CD8-positive, alpha-beta memory T cell (primary cell): ENCODE data around the gene RCC1. TPM values are rescaled to one million over a fixed set of nuclear protein-coding genes. Genes with fewer than 3 reads are reported as not detected.
"Not testable (repeated sequence)": the region's sequence is repeated elsewhere in the genome, so short reads cannot be mapped to it uniquely, and the experiment has no call there.

Experiments used
- CTCF ChIA-PET: fragments of 350-600 bp; sonication (Branson Sonifier 250); formaldehyde crosslinking; loops from one replicate; lab custom pipeline; 2021; ENCODE audit warnings: antibody characterized with exemption; lab: Charles Lee
- POLR2A ChIA-PET: fragments of 350-600 bp; sonication (Branson Sonifier 250); formaldehyde crosslinking; loops from one replicate; lab custom pipeline; 2021; ENCODE audit warnings: antibody characterized with exemption; lab: Charles Lee
- DNase-seq, 5 donors: peaks; one replicate each; pipeline versions ENCODE4 v3.0.0 to v3.0.0-alpha.2; 2020 to 2022; ENCODE audit warnings: mixed read lengths in 1 of 5
- H3K27ac ChIP-seq: one replicate; pipeline ENCODE4 v1.7.0; 2013; ENCODE audit warnings: low read depth, mild to moderate bottlenecking, low read length, moderate library complexity
- H3K27me3 ChIP-seq: 2 replicates; pipeline ENCODE4 v1.7.0; 2013; ENCODE audit warnings: low read length, mild to moderate bottlenecking; ENCODE audit not compliant: insufficient read depth, poor library complexity, severe bottlenecking
- H3K36me3 ChIP-seq: 2 replicates; pipeline ENCODE4 v1.7.0; 2013; ENCODE audit warnings: mild to moderate bottlenecking, low read length, moderate library complexity; ENCODE audit not compliant: insufficient read depth
- H3K4me1 ChIP-seq: 2 replicates; pipeline ENCODE4 v1.7.0; 2013; ENCODE audit warnings: mild to moderate bottlenecking, low read length, moderate library complexity; ENCODE audit not compliant: insufficient read depth
- H3K4me3 ChIP-seq: 2 replicates; pipeline ENCODE4 v1.7.0; 2013; ENCODE audit warnings: mild to moderate bottlenecking, low read length
- H3K9me3 ChIP-seq: 2 replicates; pipeline ENCODE4 v1.7.0; 2013; ENCODE audit warnings: mild to moderate bottlenecking, low read length
- H3K27ac Mint-ChIP-seq, 8 donors: one replicate each; pipeline ENCODE4 v1.8.0; 2020 to 2021; ENCODE audit warnings: mixed read lengths in 8 of 8, mild to moderate bottlenecking in 6 of 8, inconsistent platforms in 3 of 8, moderate library complexity in 3 of 8
- H3K27me3 Mint-ChIP-seq, 2 donors: one replicate each; pipeline ENCODE4 v1.8.0; 2020 to 2021; ENCODE audit warnings: mixed read lengths in 2 of 2, mild to moderate bottlenecking in 1 of 2, moderate library complexity in 1 of 2
- H3K36me3 Mint-ChIP-seq, 3 donors: one replicate each; pipeline ENCODE4 v1.8.0; 2020 to 2021; ENCODE audit warnings: mixed read lengths in 3 of 3, inconsistent platforms in 1 of 3, mild to moderate bottlenecking in 1 of 3
- H3K4me1 Mint-ChIP-seq, 3 donors: one replicate each; pipeline ENCODE4 v1.8.0; 2020 to 2021; ENCODE audit warnings: mixed read lengths in 3 of 3, inconsistent platforms in 1 of 3, mild to moderate bottlenecking in 1 of 3
- H3K4me3 Mint-ChIP-seq, 7 donors: one replicate each; pipeline ENCODE4 v1.8.0; 2020 to 2021; ENCODE audit warnings: mixed read lengths in 7 of 7, mild to moderate bottlenecking in 6 of 7, moderate library complexity in 4 of 7, inconsistent platforms in 2 of 7
- H3K9me3 Mint-ChIP-seq, 5 donors: one replicate each; pipeline ENCODE4 v1.8.0; 2020 to 2022; ENCODE audit warnings: mixed read lengths in 5 of 5, mild to moderate bottlenecking in 3 of 5, moderate library complexity in 2 of 5, inconsistent platforms in 1 of 5
- polyA plus RNA-seq: library from polyadenylated mRNA; unstranded; fragments of 300-500 nt; fragmentation: Illumina TruSeq; gene quantifications from one replicate; pipeline ENCODE4 v1.2.3, GENCODE V29; 2021
- total RNA-seq, 2 experiments: library from RNA; stranded (reverse); gene quantifications; one replicate each; pipeline ENCODE4 v1.2.3, GENCODE V29; 2021

RCC1 gene
- total and polyA plus RNA-seq, 3 experiments from 2014 or later: 14.0 to 116 (median 115) TPM

- peaks cover 4 to 74% (median 23%) of the 10 kb centered on the region in 3 donors for H3K36me3 Mint-ChIP-seq
- H3K9me3 ChIP-seq: no peaks in the 10 kb centered on the region
- ChIA-PET CTCF (interaction anchor here (1.2 to 1.6 kb wide), 3 partner anchors 69 to 370 kb away, joined by 3 to 4 read pairs (median 3); no protein-coding TSS in a partner anchor), POLR2A (interaction anchor here (0.6 to 1.8 kb wide), 4 partner anchors 67 to 306 kb away, joined by 3 to 5 read pairs (median 4); no protein-coding TSS in a partner anchor)
- no peaks in the 10 kb centered on the region for H3K27me3 ChIP-seq
- peaks cover 0 to under 1% of the 10 kb centered on the region in 2 donors for H3K27me3 Mint-ChIP-seq
- no peak overlapping the region for H3K4me3 ChIP-seq
- peak overlapping the region; percentile 74 to 95 (median 87) for H3K27ac Mint-ChIP-seq
- no peak for DNase-seq
- H3K36me3 ChIP-seq: peaks cover 38% of the 10 kb centered on the region
- peaks cover 40% of the 10 kb centered on the region for H3K4me1 ChIP-seq
- no peaks in the 10 kb centered on the region for H3K9me3 Mint-ChIP-seq
- H3K27ac ChIP-seq: no peak overlapping the region
- H3K4me3 Mint-ChIP-seq: peak overlapping the region; percentile 44 to 77 (median 70)
- peaks cover 46 to 59% (median 59%) of the 10 kb centered on the region in 3 donors for H3K4me1 Mint-ChIP-seq
These were observed 6.3 kb downstream of the RCC1 start for GRCh38 chr1:28512058-28512611.

- H3K27ac ChIP-seq, H3K4me3 ChIP-seq, H3K9me3 ChIP-seq, H3K9me3 Mint-ChIP-seq, DNase-seq, POLR2A ChIA-PET, H3K4me3 Mint-ChIP-seq, H3K27me3 ChIP-seq, H3K27me3 Mint-ChIP-seq: not testable (repeated sequence)
- Mint-ChIP-seq H3K36me3 (peaks cover 0 to 59% (median 14%) of the 10 kb centered on the region in 3 donors), H3K27ac (peak overlapping the region in 4 of 8 donors; percentile 56 to 68 (median 60)), H3K4me1 (peaks cover 46 to 53% (median 52%) of the 10 kb centered on the region in 3 donors)
- Histone ChIP-seq H3K36me3 (peaks cover 20% of the 10 kb centered on the region), H3K4me1 (peaks cover 35% of the 10 kb centered on the region)
- CTCF ChIA-PET: interaction anchor here (1.7 kb wide), 1 partner anchor 363 kb away, joined by 4 read pairs; no protein-coding TSS in a partner anchor
These were observed 8.6 kb downstream of the RCC1 start for GRCh38 chr1:28514445-28514933.

GRCh38 chr1:28516518-28516956, 10.7 kb downstream of the RCC1 start:
- ChIA-PET POLR2A (interaction anchor here (0.7 to 2.7 kb wide), 3 partner anchors 9 to 221 kb away, joined by 4 to 11 read pairs (median 6); no protein-coding TSS in a partner anchor), CTCF (interaction anchor here (1.1 to 3.4 kb wide), 5 partner anchors 8 to 268 kb away, joined by 3 to 16 read pairs (median 5); no protein-coding TSS in a partner anchor)
- peak overlapping the region in 5 of 7 donors; percentile 30 to 96 (median 47) for H3K4me3 Mint-ChIP-seq
- no peaks in the 10 kb centered on the region for H3K9me3 Mint-ChIP-seq
- H3K27me3 ChIP-seq: no peaks in the 10 kb centered on the region
- H3K27me3 Mint-ChIP-seq: peaks cover 0 to 3% of the 10 kb centered on the region in 2 donors
- H3K27ac ChIP-seq: no peak overlapping the region
- H3K4me1 ChIP-seq: peaks cover 18% of the 10 kb centered on the region
- H3K36me3 ChIP-seq: peaks cover 5% of the 10 kb centered on the region
- DNase-seq: no peak
- peak overlapping the region in 7 of 8 donors; percentile 47 to 94 (median 76) for H3K27ac Mint-ChIP-seq
- H3K4me1 Mint-ChIP-seq: peaks cover 32 to 38% (median 34%) of the 10 kb centered on the region in 3 donors
- H3K4me3 ChIP-seq: no peak overlapping the region
- peaks cover 0 to 39% (median 7%) of the 10 kb centered on the region in 3 donors for H3K36me3 Mint-ChIP-seq
- H3K9me3 ChIP-seq: no peaks in the 10 kb centered on the region

GRCh38 chr1:28517649-28517999, 11.8 kb downstream of the RCC1 start:
- CTCF ChIA-PET: interaction anchor here (1.8 to 3.4 kb wide), 2 partner anchors 64 to 158 kb away, joined by 5 to 16 read pairs; no protein-coding TSS in a partner anchor
- Histone ChIP-seq H3K27ac (peak overlapping the region; percentile 75), H3K4me1 (peaks cover 18% of the 10 kb centered on the region), H3K36me3 (peaks cover 5% of the 10 kb centered on the region), H3K27me3 (no peaks in the 10 kb centered on the region), H3K9me3 (no peaks in the 10 kb centered on the region), H3K4me3 (peak overlapping the region; percentile 51)
- peak overlapping the region; percentile 63 to 94 (median 80) for H3K27ac Mint-ChIP-seq
- H3K9me3 Mint-ChIP-seq: no peaks in the 10 kb centered on the region
- H3K4me3 Mint-ChIP-seq: peak overlapping the region; percentile 59 to 96 (median 86)
- H3K4me1 Mint-ChIP-seq: peaks cover 26 to 30% (median 30%) of the 10 kb centered on the region in 3 donors
- H3K36me3 Mint-ChIP-seq: peaks cover 0 to 29% (median 3%) of the 10 kb centered on the region in 3 donors
- DNase-seq: no peak
- POLR2A ChIA-PET: interaction anchor here (2.7 kb wide), 1 partner anchor 10 kb away, joined by 11 read pairs; no protein-coding TSS in a partner anchor
- peaks cover 0 to 3% of the 10 kb centered on the region in 2 donors for H3K27me3 Mint-ChIP-seq

GRCh38 chr1:28518000-28518744, 12.3 kb downstream of the RCC1 start:
- peak overlapping the region; percentile 76 to 94 (median 87) for H3K27ac Mint-ChIP-seq
- CTCF ChIA-PET: interaction anchor here (0.6 to 3.4 kb wide), 6 partner anchors 9 to 158 kb away, joined by 3 to 16 read pairs (median 4); partner anchors contain the start of gene TRNAU1AP
- H3K4me1 Mint-ChIP-seq: peaks cover 26 to 28% (median 27%) of the 10 kb centered on the region in 3 donors
- peak; percentile 79 to 90 (median 83) for DNase-seq
- Histone ChIP-seq H3K27ac (peak overlapping the region; percentile 75), H3K36me3 (peaks cover 5% of the 10 kb centered on the region), H3K4me3 (peak overlapping the region; percentile 78), H3K9me3 (no peaks in the 10 kb centered on the region), H3K4me1 (peaks cover 18% of the 10 kb centered on the region), H3K27me3 (no peaks in the 10 kb centered on the region)
- H3K36me3 Mint-ChIP-seq: peaks cover 0 to 24% (median 2%) of the 10 kb centered on the region in 3 donors
- POLR2A ChIA-PET: interaction anchor here (0.7 to 2.7 kb wide), 4 partner anchors 10 to 63 kb away, joined by 5 to 11 read pairs (median 7); partner anchors contain the start of genes RCC1 and TRNAU1AP
- peaks cover 0 to 3% of the 10 kb centered on the region in 2 donors for H3K27me3 Mint-ChIP-seq
- peak overlapping the region; percentile 84 to 96 (median 89) for H3K4me3 Mint-ChIP-seq
- H3K9me3 Mint-ChIP-seq: no peaks in the 10 kb centered on the region

- Mint-ChIP-seq H3K9me3 (no peaks in the 10 kb centered on the region), H3K4me3 (peak overlapping the region; percentile 81 to 94 (median 88)), H3K27me3 (peaks cover 0 to 3% of the 10 kb centered on the region in 2 donors), H3K36me3 (peaks cover 0 to 18% (median 2%) of the 10 kb centered on the region in 3 donors), H3K27ac (peak overlapping the region; percentile 25 to 94 (median 84)), H3K4me1 (peaks cover 26 to 28% (median 27%) of the 10 kb centered on the region in 3 donors)
- Histone ChIP-seq H3K4me3 (peak overlapping the region; percentile 78), H3K27ac (peak overlapping the region; percentile 75), H3K4me1 (peaks cover 18% of the 10 kb centered on the region), H3K9me3 (no peaks in the 10 kb centered on the region), H3K27me3 (no peaks in the 10 kb centered on the region), H3K36me3 (peaks cover under 1% of the 10 kb centered on the region)
- CTCF ChIA-PET: interaction anchor here (0.6 to 3.4 kb wide), 6 partner anchors 10 to 159 kb away, joined by 3 to 16 read pairs (median 4); partner anchors contain the start of gene TRNAU1AP
- peak in 4 of 5 donors; percentile 10 to 51 (median 26) for DNase-seq
- POLR2A ChIA-PET: interaction anchor here (0.7 to 1.2 kb wide), 3 partner anchors 13 to 62 kb away, joined by 5 to 8 read pairs (median 6); partner anchors contain the start of genes RCC1 and TRNAU1AP
These were observed 13.0 kb downstream of the RCC1 start for GRCh38 chr1:28518745-28519341.
